GM12875 (cell line): ENCODE data around the gene MARCO.

Experiments
- H3K4me3 ChIP-seq: one replicate; pipeline ENCODE4 v1.5.1; 2011; ENCODE audit warnings: low read depth, low read length, control low read depth
- TF ChIP-seq, protein P1 (sequence below): IDR thresholded peaks from 2 replicates; pipeline ENCODE4 v1.5.1; 2011; ENCODE audit warnings: low read depth, mild to moderate bottlenecking, control low read depth, inconsistent platforms, low read length, moderate library complexity, borderline replicate concordance; ENCODE audit not compliant: insufficient read depth

The MARCO gene

DNA sequence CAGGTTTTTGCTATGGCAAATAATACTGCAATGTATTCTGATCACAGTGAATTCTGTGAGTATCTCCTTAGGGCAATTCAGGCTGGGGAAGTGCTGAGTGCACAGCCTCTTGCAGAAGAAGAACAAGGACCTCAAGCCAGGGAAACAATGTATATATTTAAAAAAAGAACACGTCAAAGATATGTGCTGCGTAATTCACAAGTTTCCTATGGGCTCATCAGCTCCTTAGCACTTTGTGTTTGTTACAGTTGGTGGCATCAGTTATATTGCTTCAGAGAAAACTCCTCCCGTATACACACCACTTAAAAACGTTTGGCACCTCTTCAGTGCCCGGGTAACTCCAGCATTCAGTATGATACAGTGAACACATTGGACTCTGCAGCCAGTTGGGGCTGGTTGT is 16.5 kb upstream of the MARCO start:
- H3K4me3 ChIP-seq = no peak overlapping the region
- TF ChIP-seq, protein P1, sequence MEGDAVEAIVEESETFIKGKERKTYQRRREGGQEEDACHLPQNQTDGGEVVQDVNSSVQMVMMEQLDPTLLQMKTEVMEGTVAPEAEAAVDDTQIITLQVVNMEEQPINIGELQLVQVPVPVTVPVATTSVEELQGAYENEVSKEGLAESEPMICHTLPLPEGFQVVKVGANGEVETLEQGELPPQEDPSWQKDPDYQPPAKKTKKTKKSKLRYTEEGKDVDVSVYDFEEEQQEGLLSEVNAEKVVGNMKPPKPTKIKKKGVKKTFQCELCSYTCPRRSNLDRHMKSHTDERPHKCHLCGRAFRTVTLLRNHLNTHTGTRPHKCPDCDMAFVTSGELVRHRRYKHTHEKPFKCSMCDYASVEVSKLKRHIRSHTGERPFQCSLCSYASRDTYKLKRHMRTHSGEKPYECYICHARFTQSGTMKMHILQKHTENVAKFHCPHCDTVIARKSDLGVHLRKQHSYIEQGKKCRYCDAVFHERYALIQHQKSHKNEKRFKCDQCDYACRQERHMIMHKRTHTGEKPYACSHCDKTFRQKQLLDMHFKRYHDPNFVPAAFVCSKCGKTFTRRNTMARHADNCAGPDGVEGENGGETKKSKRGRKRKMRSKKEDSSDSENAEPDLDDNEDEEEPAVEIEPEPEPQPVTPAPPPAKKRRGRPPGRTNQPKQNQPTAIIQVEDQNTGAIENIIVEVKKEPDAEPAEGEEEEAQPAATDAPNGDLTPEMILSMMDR = no peak

DNA sequence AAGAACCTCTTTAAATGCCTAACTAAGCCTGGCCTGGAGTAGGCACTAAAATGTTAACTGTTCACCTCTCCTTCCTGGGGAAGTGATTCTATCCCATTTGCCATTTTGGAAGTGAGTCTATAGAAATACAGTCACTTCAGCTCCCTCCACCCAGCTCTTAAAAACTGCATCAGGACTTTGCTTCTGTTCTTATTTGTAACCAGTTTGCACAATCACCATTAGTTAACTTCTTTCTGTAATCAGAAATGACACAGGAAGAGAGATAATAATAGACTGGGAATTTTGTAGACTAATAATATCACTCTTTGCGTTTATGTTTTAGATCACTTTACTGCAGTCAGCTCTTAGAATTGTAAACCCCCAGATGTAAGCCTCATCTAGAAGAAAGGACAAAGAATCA is 16.0 kb upstream of the MARCO start:
- TF ChIP-seq, protein P1 = no peak
- H3K4me3 ChIP-seq = no peak overlapping the region

DNA sequence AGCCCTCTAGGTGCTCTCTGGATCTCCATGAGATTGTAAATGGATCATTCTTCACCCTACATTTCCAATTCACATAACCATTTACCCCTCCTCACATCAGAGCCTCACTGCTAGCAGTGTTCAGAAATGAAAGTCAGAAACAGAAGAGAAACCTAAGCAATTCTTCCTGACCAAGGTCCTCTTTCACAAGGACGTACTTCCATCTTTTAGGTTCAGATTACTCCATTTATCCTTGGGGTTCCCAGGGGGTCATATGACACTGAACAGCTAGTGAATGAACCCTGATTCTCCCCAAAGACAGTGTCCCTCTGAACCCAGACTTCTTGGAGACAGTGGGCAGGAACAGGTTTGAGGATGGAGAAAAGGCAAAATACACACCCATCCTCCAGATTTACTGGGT is 12.9 kb upstream of the MARCO start:
- TF ChIP-seq, protein P1 = no peak
- H3K4me3 ChIP-seq = no peak overlapping the region

DNA sequence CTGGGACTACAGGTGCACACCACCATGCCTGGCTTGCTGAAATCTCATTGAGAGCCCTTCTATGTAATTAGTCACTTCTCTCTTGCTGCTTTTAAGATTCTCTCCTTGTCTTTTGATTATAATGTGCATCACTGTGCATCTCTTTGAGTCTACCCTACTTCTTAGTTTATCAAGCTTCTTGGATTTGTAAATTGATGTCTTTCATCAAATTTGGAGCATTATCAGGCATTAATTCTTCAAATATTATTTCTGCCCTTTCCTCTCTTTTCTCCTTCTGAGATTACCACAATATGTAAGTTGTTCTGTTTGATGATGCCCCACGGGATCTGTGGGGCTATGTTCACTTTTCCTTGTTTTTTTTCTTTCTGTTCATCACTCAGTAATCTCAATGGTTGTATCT is 9.0 kb upstream of the MARCO start:
- no peak overlapping the region for H3K4me3 ChIP-seq
- TF ChIP-seq, protein P1 = no peak

DNA sequence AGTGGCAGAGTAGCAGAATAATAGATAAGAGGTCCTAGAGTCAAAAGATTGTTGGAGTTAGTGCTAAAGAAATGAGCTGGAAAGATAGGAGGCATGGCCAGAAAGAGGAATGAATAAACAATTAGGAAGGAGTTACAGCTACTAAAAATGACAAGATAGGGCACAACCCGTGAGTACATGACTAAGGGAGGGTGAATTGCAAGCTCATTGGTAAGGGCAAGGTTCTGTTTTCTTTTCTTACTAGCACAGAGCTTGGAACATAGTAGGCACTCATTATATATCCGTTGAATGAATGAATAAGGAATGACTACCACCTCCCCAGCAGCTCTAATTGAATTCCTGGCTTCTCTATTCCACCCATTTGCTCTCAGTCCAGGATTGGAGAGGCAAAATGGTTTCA is 5.7 kb upstream of the MARCO start:
- no peak overlapping the region for H3K4me3 ChIP-seq
- TF ChIP-seq, protein P1 = no peak

DNA sequence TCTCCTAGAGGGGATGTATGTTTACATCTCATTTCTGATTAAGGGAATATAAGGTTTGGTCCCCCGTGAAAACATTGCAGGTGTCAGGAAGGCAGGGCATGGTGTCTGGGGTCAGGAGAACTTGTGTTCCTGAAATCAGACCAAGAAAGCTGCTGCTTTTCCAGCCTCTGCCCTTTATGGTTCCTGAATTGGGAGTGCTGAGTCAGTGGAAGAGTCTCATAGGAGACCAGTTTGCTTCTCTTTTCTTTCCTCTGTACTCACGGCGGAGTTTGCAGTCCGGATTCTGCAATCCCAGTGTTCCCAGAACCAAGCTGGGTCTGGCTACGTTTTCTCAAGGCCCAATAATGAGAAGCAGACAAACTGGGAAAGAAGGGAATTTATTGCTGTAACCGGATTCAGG is 5.1 kb upstream of the MARCO start:
- H3K4me3 ChIP-seq = no peak overlapping the region
- TF ChIP-seq, protein P1 = no peak

DNA sequence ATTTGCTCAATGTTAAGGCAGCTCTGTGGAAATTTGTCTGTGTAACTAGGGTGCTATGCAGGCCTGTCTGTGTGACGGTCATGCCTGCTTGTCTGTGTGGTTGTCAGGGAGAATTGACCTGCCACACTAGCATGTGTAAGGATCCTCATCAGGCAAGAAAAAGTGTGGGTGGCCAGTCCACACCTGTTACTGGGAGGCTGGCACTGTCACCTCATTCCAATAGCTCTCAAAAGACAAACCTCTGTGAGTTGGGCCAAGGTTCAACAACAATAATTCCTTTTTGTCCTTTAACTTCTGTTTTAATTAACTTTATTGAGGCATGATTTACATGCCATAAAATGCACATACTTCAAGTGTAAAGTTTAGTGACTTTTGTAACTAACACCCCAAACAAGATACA is 4.2 kb upstream of the MARCO start:
- TF ChIP-seq, protein P1 = no peak
- H3K4me3 ChIP-seq = no peak overlapping the region
